HAP-1 (cell line): ENCODE measurements around the gene MAN1C1.

Experiments used
- DNase-seq, 2 experiments: peaks; one replicate each; pipeline ENCODE4 v3.0.0-alpha.2; 2016 to 2020; ENCODE audit warnings: low spot score in 2 of 2
- H3K27me3 ChIP-seq: fragments of 250-450 bp; sonication (Bioruptor Pico); 2 replicates; pipeline ENCODE4 v1.5.1; 2020; ENCODE audit warnings: low read depth, mild to moderate bottlenecking, moderate library complexity
- H3K36me3 ChIP-seq: fragments of 250-450 bp; sonication (Bioruptor Pico); replicated peaks from 2 replicates; pipeline ENCODE4 v1.5.1; 2020; ENCODE audit warnings: mild to moderate bottlenecking
- H3K4me1 ChIP-seq: fragments of 250-450 bp; sonication (Bioruptor Pico); 2 replicates; pipeline ENCODE4 v1.5.1; 2020; ENCODE audit warnings: mild to moderate bottlenecking
- H3K4me3 ChIP-seq: fragments of 250-450 bp; sonication (Bioruptor Pico); 2 replicates; pipeline ENCODE4 v1.5.1; 2020; ENCODE audit warnings: mild to moderate bottlenecking, moderate library complexity
- H3K9me3 ChIP-seq: fragments of 250-450 bp; sonication (Bioruptor Pico); 2 replicates; pipeline ENCODE4 v1.5.1; 2020; ENCODE audit warnings: mild to moderate bottlenecking, moderate library complexity
- in situ Hi-C: fragments of 300-500 bp; cut with MboI; formaldehyde crosslinking; loops from 3 replicates; pipeline ENCODE4 v1.14.3; 2020; ENCODE audit warnings: low sequenced_read_pairs, inconsistent platforms, mixed read lengths

The MAN1C1 gene

DNA sequence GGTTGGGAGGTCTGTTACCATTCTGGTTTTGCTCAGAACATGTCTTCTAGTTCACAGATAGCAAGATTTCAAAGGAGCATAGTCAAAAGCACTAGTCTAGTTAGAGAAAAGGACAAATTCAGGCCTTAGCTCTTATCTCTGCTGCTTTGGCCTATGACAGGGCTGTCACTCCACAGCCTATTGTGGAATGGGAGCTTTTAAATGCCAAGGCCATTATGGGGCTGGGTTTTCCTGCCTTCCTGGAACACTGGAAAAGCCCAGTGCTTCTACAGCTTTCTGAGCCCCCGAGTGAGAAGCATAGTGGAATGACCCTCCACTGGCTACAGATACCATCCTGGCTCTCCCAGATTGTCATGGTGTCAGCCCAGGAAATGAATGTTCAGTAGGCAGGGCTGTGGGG, 212.5 kb downstream of the MAN1C1 start:
- DNase-seq: no peak
- no peaks in the 10 kb centered on the region for H3K4me1 ChIP-seq
- H3K27me3 ChIP-seq: no peaks in the 10 kb centered on the region
- H3K9me3 ChIP-seq: no peaks in the 10 kb centered on the region
- in situ Hi-C loops: no loop called here
- H3K4me3 ChIP-seq: no peak overlapping the region
- peaks cover 66% of the 10 kb centered on the region for H3K36me3 ChIP-seq

GRCh38 chr1:25831569-25832196, 215.1 kb downstream of the MAN1C1 start:
- Histone ChIP-seq H3K4me3 (no peak overlapping the region), H3K4me1 (no peaks in the 10 kb centered on the region), H3K27me3 (no peaks in the 10 kb centered on the region), H3K9me3 (no peaks in the 10 kb centered on the region), H3K36me3 (peaks cover 78% of the 10 kb centered on the region)
- in situ Hi-C loops: no loop called here
- no peak for DNase-seq

- peaks cover 77% of the 10 kb centered on the region for H3K36me3 ChIP-seq
- no peaks in the 10 kb centered on the region for H3K9me3 ChIP-seq
- no peaks in the 10 kb centered on the region for H3K27me3 ChIP-seq
- in situ Hi-C loops: no loop called here
- H3K4me3 ChIP-seq: no peak overlapping the region
- no peak for DNase-seq
- no peaks in the 10 kb centered on the region for H3K4me1 ChIP-seq
Measured at GRCh38 chr1:25832336-25833037, 215.9 kb downstream of the MAN1C1 start.

DNA sequence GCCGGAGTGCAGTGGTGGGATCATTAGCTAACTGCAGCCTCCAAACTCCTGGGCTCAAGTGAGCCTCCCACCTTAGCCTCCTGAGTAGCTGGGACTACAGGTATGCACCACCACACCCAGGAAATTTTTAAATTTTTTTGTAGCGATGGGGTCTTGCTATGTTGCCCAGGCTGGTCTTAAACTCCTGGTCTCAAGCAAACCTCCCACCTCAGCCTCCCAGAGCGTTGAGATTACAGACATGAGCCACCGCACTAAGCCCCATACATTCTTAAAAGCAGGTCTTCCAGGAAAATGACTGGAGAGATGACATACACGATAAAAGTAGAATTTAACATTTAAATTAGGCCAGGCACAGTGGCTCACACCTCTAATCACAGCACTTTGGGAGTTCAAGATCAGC, 216.6 kb downstream of the MAN1C1 start:
- H3K27me3 ChIP-seq: no peaks in the 10 kb centered on the region
- in situ Hi-C loops: no loop called here
- H3K4me3 ChIP-seq: no peak overlapping the region
- DNase-seq: no peak
- no peaks in the 10 kb centered on the region for H3K9me3 ChIP-seq
- peaks cover 75% of the 10 kb centered on the region for H3K36me3 ChIP-seq
- H3K4me1 ChIP-seq: no peaks in the 10 kb centered on the region
